GM18511 (cell line): Measurements from ENCODE around the gene TOR1A.
A peak's percentile ranks its signal among the peaks of the same experiment; 100 is the strongest.

Source experiments
- ATAC-seq: cut with Tn5 transposase; IDR thresholded peaks from one replicate; pipeline ENCODE4 v1.9.1; 2021; ENCODE audit warnings: mild to moderate bottlenecking, moderate library complexity; ENCODE audit not compliant: unreplicated experiment

TOR1A gene, protein sequence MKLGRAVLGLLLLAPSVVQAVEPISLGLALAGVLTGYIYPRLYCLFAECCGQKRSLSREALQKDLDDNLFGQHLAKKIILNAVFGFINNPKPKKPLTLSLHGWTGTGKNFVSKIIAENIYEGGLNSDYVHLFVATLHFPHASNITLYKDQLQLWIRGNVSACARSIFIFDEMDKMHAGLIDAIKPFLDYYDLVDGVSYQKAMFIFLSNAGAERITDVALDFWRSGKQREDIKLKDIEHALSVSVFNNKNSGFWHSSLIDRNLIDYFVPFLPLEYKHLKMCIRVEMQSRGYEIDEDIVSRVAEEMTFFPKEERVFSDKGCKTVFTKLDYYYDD

GRCh38 chr9:129823935-129824601, at the start of gene TOR1A:
TSS of gene TOR1A (minus strand) at chr9:129824136. CDS start at chr9:129824085, 51 bp downstream.
- peak; percentile 93 for ATAC-seq

- ATAC-seq, result no peak
These were observed 47.1 kb upstream of the TOR1A start for GRCh38 chr9:129871046-129871445.

- ATAC-seq, result no peak
These were observed 45.9 kb upstream of the TOR1A start for GRCh38 chr9:129869585-129870501.

DNA sequence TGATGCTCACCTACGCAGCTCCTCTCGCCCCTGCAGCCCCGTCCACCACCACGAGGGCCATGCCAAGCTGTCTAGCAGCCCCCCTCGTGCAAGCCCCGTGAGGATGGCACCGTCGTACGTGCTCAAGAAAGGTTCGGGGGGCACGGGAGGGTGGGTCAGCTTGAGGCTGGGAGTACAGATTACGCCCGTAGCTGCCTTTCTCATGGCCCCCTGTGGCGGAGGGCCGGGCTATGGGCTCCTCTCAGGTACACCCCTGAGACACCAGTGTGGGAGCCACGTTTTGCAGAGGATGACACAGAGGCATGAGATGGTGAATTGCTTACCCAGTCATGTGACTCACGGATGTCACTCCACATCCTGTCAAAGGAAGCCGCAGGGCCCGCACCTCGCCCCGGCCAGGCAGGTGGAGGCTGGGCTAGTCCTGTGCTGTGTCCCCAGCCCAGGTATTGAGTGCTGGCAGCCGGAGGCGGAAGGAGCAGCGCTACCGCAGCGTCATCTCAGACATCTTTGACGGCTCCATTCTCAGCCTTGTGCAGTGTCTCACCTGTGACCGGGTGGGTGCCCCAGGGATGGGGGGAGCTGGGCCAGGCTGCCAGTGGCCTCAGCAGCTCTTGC, 45.0 kb upstream of the TOR1A start:
- ATAC-seq, result no peak

- ATAC-seq, result no peak
These were observed 44.3 kb upstream of the TOR1A start for GRCh38 chr9:129868023-129868871.

DNA sequence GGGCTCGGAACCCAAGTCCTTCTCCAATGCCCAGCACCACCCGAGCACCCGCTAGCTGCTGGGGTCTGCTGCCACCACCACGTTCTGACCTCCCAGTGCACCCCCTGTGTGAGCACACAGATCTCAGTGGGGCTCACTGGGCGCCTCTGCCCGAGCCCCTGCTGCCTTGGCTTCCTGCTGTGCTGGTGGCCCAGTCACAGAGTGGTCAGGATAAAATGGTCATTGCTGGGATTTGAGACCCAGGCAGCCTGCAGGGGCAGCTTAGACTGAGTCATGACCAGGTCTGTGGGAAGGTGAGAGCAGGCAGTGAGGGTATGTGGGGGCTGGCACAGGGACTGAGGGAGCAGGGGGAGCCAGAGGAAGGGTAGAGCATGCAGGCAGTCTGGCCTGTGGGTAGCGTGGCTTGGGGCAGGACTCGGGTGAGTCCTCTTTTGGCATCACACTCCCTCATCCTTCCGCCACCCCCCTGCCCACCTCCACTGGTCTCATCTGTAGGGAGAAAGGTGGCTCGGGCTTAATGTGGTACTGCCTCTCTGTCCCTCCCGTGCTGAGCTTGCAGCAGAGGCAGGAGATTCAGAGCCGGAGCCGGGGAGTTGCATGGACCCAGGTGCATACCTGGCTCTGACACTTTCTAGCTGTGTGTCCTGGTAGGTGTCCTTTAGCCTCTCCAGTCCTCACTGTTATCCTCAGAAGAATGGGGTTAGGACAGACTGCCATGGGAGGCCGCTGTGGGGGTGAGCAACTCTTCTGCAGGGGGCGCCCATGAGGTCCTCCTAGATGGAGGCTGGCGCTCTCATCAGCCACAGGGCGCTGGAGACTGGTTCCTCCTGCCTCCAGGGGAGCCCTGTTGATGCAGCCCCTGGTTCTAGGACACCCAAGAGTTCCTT, 43.4 kb upstream of the TOR1A start:
- no peak for ATAC-seq

DNA sequence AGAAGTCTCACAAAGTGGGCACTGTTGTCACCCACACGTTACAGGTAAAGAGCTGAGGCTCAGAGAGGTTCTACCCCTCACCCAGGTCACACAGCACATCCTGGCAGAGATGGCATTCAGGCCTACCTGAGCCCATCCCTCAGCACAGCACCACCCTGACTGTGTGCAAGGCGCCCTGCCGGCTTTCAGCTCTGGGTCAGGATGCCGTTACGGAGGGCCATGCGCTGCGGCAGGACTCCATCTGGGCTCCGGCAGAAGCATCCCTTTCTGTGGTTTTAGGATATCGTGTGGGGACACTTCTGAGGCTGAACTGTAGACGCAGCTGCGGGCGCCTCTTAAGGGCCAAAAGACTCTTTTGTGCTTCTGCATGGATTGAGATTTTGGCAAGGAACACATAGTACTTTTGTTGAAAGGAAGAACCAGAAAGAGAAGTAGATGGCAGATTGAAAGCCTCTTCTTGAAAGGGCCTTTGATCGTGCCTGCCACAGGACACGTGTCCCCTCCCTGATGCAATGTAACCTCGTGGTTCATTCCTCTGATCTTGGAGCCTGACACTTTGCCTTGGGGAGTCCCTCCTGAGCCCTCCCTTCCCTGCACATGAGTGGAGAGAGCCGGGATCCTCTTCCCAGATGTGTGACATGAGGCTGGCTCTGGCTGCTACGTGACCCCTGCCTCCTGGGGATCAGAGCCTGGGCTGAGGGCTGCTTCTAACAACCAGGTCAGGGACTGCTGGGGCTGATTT, 42.6 kb upstream of the TOR1A start:
- ATAC-seq, result no peak

- no peak for ATAC-seq
These were observed 41.9 kb upstream of the TOR1A start for GRCh38 chr9:129865668-129866320.

GRCh38 chr9:129864991-129865647, 41.2 kb upstream of the TOR1A start:
- no peak for ATAC-seq

DNA sequence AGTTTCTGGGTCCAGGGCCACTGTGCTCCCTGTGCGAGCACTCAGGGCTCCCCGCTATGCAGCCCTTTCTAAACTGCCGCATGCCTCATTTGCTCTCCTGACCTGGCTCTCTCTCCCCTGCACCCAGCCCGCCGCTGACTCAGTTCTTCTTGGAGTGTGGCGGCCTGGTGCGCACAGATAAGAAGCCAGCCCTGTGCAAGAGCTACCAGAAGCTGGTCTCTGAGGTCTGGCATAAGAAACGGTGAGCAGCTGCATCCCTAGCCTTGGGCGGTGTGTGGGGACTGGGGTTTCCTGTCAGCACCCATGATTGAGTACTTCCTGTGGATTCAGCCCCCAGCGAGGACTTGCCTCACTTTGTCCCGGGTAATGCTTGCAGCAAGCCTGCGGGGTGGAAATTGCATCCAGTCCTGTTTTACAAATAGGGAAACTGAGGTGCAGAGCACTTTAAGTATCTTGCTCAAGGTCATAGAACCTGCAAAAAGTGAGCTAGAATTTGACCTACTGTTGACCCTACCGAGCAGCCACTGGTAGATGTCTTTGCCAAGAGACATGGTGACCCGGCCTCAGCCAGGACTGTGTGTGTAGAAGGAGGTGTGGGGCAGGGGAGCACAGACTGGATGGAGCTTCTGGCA, 39.2 kb upstream of the TOR1A start:
- no peak for ATAC-seq

GRCh38 chr9:129861447-129861827, 37.5 kb upstream of the TOR1A start:
- no peak for ATAC-seq

- no peak for ATAC-seq
These were observed 36.9 kb upstream of the TOR1A start for GRCh38 chr9:129860653-129861446.

DNA sequence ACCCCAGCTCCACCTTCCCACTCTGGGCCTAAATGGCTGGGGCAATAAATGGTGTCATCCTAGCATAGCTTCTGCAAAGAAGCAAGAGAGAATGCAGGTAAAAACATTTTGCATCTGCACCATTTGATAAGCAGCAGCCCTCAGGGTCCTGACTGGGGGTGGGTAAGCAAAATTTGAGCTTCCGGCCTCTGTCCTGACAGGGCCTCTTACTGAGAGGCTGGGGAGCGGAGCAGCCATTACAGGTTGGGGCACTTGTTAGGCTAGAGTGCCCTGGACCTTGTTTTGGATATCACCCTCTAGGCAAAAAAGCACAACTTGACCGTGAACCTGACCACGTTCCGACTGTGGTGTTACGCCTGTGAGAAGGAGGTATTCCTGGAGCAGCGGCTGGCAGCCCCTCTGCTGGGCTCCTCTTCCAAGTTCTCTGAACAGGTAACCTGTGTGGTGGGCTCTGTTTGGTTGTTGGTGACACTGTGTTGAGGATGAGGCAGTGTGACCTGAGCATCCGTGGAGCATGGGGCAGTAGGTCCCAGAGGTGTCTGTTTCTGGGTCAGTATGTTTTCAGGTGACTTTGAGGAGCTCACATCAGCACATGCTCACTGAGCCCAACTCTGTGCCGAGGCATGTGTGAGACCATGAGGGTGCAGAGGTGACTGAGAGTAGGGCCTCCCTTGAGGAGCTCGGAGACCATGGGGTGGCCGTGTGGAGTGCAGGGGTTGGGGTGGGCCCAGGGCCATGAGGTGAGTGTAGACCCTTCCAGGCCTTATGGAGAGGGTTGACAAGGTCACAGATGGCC, 34.4 kb upstream of the TOR1A start:
- no peak for ATAC-seq

- ATAC-seq, result no peak
These were observed 33.3 kb upstream of the TOR1A start for GRCh38 chr9:129857207-129857606.

DNA sequence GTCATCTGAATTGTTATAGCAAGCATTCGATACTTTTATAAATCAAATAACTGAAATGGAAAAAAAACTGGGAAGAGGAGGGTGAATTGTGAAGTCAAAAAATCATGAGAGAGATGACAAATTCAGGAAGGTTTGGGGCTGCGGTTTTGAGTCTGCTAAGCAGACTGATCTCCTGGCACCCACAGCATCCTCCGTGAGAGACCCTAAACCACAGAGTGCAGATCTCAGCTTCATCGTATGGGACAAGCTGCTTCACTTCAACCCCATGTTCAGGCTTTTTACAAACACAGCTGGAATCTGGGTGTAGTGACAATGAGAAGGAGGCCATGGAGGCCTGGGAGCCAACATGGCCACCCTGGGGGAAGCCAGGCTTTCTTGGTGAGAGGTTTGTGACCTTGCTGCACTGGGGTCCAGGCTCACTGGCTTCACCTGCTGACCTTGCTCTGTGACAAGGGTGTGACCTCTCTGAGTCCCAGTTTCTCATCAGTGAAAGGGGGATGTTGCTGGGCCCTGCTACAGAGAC, 30.7 kb upstream of the TOR1A start:
- ATAC-seq, result no peak
